ENCODE data around the gene GZMM.

GRCh38 chr19:570251-570686 lies 26.4 kb downstream of the GZMM start:
- no peak for TF ChIP-seq POLR2AphosphoS5 (IDR thresholded peaks at IDR 0.05; ENCODE audit: low read depth, low read length)
- TF ChIP-seq TAF1 (IDR thresholded peaks at IDR 0.05; ENCODE audit: borderline replicate concordance, low read depth, low read length): no peak
